SJCRH30 (cell line): ENCODE measurements around the gene GPRIN2. TPM values are rescaled to one million over a fixed set of nuclear protein-coding genes. Genes with fewer than 3 reads are reported as not detected.
"Not testable (repeated sequence)": the region's sequence is repeated elsewhere in the genome, so short reads cannot be mapped to it uniquely, and the experiment has no call there.

Experiments used
- DNase-seq, 2 experiments: peaks; one replicate each; pipeline ENCODE4 v3.0.0-alpha.2; 2015 to 2020
- H3K27ac ChIP-seq: fragments of 250-450 bp; sonication (Bioruptor Pico); 2 replicates; pipeline ENCODE4 v1.5.1; 2020; ENCODE audit warnings: mild to moderate bottlenecking, moderate library complexity
- H3K27me3 ChIP-seq: fragments of 250-450 bp; sonication (Bioruptor Pico); 2 replicates; pipeline ENCODE4 v1.5.1; 2020; ENCODE audit warnings: mild to moderate bottlenecking, moderate library complexity
- H3K36me3 ChIP-seq: fragments of 250-450 bp; sonication (Bioruptor Pico); 2 replicates; pipeline ENCODE4 v1.5.1; 2020; ENCODE audit warnings: mild to moderate bottlenecking, moderate library complexity
- H3K4me1 ChIP-seq: fragments of 250-450 bp; sonication (Bioruptor Pico); 2 replicates; pipeline ENCODE4 v1.5.1; 2020; ENCODE audit warnings: mild to moderate bottlenecking, moderate library complexity
- H3K4me3 ChIP-seq: fragments of 250-450 bp; sonication (Bioruptor Pico); 2 replicates; pipeline ENCODE4 v1.5.1; 2020; ENCODE audit warnings: mild to moderate bottlenecking, moderate library complexity
- H3K9me3 ChIP-seq: fragments of 250-450 bp; sonication (Bioruptor Pico); replicated peaks from 2 replicates; pipeline ENCODE4 v1.5.1; 2020; ENCODE audit warnings: mild to moderate bottlenecking, moderate library complexity
- total RNA-seq: library from RNA; depleted of rRNA; stranded (reverse); fragments of >200 nt; shearing (Covaris generic); gene quantifications from 2 replicates; pipeline ENCODE4 v1.2.3, GENCODE V29; 2014

The GPRIN2 gene
- total RNA-seq, 1 experiment from 2014 or later = not detected

DNA sequence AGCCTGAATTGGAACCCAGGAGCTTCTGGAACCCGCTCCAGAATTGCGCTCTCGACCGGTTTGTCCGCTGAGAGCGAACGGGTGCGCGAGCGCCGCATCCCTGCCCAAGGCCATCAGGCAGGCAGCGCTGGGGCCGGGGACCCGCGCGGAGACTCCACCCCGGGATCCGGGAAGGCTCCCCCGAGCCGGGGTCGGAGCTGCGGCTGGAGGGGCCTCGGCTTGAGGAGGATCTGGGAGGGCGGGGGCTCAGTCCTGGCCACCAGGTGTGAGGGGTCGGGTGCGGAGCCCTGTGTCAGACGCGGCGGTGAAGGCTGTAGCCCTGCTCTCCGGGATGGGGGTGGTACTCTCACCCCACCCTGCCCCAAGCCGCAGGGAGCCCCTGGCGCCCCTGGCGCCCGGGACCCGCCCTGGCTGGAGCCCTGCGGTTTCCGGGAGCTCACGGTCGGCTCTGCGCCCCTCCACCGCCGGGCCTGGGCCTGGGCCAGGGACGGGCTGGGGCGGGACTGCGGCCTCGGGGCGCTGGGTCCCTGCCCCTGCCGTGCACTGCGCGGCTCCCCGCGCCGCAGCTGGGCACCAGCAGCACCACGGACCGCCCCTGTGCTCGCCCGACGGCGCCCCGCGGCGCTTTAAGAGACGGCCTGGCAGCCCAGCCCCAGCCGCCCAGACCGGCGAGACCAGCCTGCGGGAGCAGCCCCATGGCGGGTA is 22.2 kb upstream of the GPRIN2 start, which contains the start of gene SYT15:
SYT15 (plus strand) TSS at position 655 of the 705 bp plus-strand sequence; CDS start at position 696, 41 bp downstream.
- DNase-seq, H3K27me3 ChIP-seq, H3K27ac ChIP-seq, H3K9me3 ChIP-seq, H3K4me3 ChIP-seq, H3K4me1 ChIP-seq, H3K36me3 ChIP-seq: not testable (repeated sequence)

DNA sequence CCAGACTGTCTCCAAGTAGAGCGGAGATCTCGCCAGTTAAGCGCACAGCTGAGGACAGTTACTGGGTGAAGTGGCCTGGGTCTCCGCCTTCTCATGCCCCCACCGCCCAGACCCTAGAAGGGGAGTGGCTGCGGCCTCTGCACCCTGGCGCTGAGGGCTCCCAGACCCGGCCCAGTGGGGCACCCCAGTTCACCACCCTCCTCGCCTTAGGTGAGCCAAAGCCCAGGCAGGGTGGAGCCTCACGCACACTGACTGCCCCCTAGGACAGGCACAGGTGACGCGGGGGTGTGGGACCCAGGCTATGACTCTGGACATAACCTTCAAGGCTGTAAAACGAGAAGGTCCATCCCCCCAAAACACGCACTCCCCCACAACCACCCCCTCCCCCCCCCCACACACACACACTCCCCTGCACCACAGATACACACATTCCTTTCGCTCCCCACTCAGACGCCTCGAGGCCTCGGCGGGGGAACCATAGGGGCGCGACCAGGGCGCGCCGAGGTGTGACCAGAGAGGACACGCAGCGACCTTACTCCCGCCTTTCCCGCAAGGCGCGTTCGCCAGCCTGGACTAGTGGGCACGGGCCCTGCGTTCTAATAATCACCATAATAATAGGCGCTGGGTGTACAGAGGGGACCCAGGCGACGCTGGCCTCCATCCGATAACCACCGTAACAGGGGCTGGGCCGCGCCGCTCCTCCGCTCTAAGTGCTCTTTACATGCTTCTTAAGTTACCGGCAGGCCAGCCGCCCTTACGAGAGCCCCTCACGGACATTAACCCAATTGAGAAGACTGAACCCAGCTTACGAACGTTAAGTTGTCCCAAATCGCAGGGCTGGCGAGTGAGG is 21.4 kb upstream of the GPRIN2 start:
- not testable (repeated sequence) for H3K4me3 ChIP-seq, H3K36me3 ChIP-seq, H3K27ac ChIP-seq, H3K4me1 ChIP-seq, DNase-seq, H3K27me3 ChIP-seq, H3K9me3 ChIP-seq

DNA sequence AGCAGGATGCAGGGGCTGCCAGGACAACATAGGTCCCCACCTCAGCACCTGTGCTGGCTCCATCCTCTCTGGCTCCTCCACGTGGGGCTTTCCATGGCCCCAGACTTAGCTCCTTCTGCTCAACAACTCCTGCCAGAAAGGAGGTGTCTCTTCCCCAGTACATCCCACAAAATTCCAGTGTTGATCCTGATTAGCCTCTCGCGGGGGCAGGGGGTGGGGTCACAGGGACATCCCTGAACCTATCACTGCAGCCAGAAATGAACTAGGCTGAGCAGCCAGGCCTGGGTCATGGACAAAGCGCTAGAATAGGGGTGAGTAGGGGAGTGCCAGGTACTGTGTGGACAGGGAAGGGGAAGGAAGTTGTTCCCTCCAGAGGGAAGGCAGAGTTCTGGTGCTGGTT is 17.4 kb upstream of the GPRIN2 start:
- not testable (repeated sequence) for H3K4me1 ChIP-seq, DNase-seq

DNA sequence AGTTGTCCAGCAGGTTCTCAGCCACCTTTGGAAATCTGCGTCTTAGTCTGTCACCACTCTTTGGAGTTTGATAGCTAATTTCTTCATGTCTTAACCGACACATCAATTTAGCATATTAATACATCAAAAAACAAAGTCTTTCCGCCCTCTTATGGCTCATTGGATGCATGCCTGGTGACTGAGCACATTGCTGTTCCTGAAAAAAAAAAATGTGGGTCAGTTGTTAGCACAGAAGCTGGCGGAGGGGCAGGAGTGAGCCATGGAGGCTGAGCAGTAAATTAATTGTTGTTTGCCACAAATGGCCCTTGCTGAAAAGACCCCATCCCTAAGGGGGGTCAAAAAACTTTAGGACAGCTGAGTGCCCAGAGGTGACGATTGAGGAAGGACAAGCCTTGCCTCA is 16.9 kb upstream of the GPRIN2 start:
- not testable (repeated sequence) for H3K4me3 ChIP-seq

More for the DNA sequence above, 17.4 kb upstream of the GPRIN2 start:
- not testable (repeated sequence) for H3K36me3 ChIP-seq, H3K27me3 ChIP-seq, H3K4me3 ChIP-seq, H3K9me3 ChIP-seq, H3K27ac ChIP-seq

DNA sequence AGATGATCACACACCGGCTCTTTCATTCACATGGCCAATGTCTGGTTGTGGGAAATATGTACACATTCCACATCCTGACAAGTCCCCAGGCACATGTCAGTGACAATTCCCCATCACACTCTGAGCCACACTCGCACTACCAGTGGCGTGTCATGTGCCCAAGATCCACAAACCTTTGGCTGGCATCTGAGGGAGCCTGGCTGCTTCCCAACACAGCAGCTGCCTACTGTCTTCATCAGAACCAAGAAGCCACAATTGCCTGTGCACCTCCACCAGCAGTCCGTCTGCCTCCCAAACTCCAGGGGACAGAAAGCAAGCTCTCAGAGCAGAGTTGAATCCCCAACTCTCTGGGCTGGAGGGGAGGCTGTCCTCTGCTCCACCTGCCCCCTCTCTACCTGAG is 16.3 kb upstream of the GPRIN2 start:
- not testable (repeated sequence) for H3K36me3 ChIP-seq, H3K4me3 ChIP-seq, H3K9me3 ChIP-seq, H3K27ac ChIP-seq, H3K27me3 ChIP-seq, H3K4me1 ChIP-seq, DNase-seq

More for the DNA sequence above, 16.9 kb upstream of the GPRIN2 start:
- H3K4me1 ChIP-seq, H3K36me3 ChIP-seq, DNase-seq, H3K9me3 ChIP-seq, H3K27ac ChIP-seq, H3K27me3 ChIP-seq: not testable (repeated sequence)

DNA sequence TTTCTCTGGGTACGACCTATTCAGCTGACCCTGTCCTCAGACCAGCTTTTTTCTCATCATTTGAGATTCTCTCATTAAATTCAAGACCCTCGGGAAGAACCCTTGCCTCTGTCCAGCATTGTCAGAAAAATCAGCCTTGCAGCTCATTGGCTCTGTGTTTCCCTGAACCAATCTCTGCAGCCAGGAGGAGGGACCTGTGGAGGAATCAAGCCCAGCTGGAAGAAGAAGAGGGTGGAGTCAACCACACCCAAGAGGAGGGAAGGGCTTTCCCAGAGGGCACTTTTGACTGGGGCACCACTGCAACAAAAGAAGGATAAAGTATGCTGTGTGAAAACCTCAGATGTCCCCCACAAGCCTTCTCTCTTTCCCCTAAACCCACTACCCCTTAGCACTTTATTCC is 14.2 kb upstream of the GPRIN2 start:
- DNase-seq, H3K36me3 ChIP-seq, H3K9me3 ChIP-seq, H3K27ac ChIP-seq, H3K4me3 ChIP-seq, H3K27me3 ChIP-seq, H3K4me1 ChIP-seq: not testable (repeated sequence)

- H3K9me3 ChIP-seq, H3K4me1 ChIP-seq, H3K36me3 ChIP-seq, H3K27me3 ChIP-seq, H3K4me3 ChIP-seq, DNase-seq, H3K27ac ChIP-seq: not testable (repeated sequence)
Measured at GRCh38 chr10:46567151-46567550, 10.7 kb upstream of the GPRIN2 start.

DNA sequence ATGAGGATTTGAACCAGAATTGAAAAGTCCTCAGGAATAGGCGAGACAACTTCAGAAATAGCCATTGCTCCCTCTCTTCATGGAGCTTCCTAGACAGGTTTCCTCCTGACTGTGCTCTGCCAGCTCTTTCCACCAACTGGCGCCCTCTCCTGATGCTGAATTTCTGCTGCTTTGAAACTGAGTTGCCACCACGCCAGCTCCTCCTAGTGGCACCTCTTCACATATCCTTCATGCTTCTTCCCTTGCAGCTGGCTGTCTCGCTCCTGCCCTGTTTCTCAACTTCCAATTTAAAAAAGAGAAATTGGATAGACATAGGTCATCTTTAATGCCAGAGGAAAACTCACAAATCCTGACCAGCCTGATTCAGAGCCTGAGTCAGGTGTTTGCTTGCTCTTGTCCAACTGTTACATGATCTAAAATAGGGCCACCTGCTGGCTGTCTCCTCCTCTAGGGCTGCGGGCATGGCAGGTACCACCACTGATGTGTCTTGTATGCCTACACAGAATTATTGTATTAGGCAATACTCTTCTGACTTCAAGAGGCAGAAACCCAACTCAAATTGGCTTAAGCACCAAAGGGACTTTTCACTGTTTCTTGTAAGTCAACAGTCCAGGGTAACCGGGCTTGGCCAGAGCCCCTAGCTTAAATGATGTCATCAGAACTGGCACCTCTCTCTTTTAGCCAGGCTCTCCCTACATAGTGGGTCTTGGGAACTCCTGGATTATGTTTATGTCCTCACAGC is 9.3 kb upstream of the GPRIN2 start:
- DNase-seq = peak in 1 of 2 experiments; percentile 33
- not testable (repeated sequence) for H3K36me3 ChIP-seq, H3K27me3 ChIP-seq, H3K4me3 ChIP-seq, H3K9me3 ChIP-seq, H3K27ac ChIP-seq, H3K4me1 ChIP-seq

DNA sequence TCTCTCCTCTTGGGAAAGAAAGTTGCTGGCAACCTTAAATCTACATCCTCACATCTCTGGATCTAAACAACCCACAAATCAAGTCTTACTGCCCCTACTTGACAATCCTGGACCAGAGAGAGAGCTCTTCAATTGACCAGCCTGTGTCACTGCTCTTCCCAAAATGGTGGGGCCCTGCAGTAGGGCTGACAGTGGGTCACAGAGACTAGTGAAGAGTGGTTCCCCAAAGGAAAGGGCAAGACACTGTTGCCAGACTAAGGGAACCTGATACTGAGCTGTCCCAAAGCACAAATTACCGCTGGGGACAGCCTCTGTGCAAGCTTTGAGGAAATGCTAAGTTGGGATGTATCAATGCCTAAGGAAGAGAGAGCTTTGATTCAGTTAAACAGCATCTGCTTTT is 4.5 kb upstream of the GPRIN2 start:
- no peaks in the 10 kb centered on the region for H3K36me3 ChIP-seq

DNA sequence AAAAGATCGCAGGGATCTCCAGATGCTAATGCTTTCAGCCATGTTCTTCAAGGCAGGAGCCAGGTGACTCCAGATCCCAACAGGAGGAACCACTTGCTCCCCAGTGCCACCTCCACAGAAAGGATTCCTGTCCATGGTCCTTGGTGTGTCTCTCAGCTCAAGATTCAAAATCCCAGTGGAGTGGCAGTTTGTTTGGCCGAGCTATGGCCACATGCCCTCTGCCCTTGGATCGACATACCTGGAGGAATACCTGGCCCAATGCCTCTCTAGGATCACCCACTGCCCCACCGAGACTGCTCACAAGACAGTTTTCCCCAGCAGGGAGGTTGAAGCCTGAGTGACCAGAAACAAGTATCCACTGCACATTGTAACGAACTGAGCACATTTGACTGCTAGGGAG is 3.9 kb upstream of the GPRIN2 start:
- Histone ChIP-seq H3K4me3 (no peak overlapping the region), H3K27ac (no peak overlapping the region), H3K4me1 (no peaks in the 10 kb centered on the region), H3K36me3 (no peaks in the 10 kb centered on the region), H3K9me3 (no peaks in the 10 kb centered on the region), H3K27me3 (no peaks in the 10 kb centered on the region)
- DNase-seq = no peak

More for the DNA sequence above, 4.5 kb upstream of the GPRIN2 start:
- Histone ChIP-seq H3K27ac (no peak overlapping the region), H3K27me3 (no peaks in the 10 kb centered on the region), H3K9me3 (no peaks in the 10 kb centered on the region), H3K4me1 (no peaks in the 10 kb centered on the region), H3K4me3 (no peak overlapping the region)
- DNase-seq = no peak

GRCh38 chr10:46559231-46559671 is 2.8 kb upstream of the GPRIN2 start:
- H3K27ac ChIP-seq = no peak overlapping the region

GRCh38 chr10:46558392-46559185 is 2.1 kb upstream of the GPRIN2 start:
- H3K27ac ChIP-seq = no peak overlapping the region
- H3K9me3 ChIP-seq = no peaks in the 10 kb centered on the region
- no peak for DNase-seq
- no peak overlapping the region for H3K4me3 ChIP-seq
- no peaks in the 10 kb centered on the region for H3K36me3 ChIP-seq
- H3K4me1 ChIP-seq = no peaks in the 10 kb centered on the region
- no peaks in the 10 kb centered on the region for H3K27me3 ChIP-seq

More at GRCh38 chr10:46559231-46559671, 2.8 kb upstream of the GPRIN2 start:
- Histone ChIP-seq H3K9me3 (no peaks in the 10 kb centered on the region), H3K27me3 (no peaks in the 10 kb centered on the region), H3K4me3 (no peak overlapping the region), H3K36me3 (no peaks in the 10 kb centered on the region), H3K4me1 (no peaks in the 10 kb centered on the region)
- no peak for DNase-seq

DNA sequence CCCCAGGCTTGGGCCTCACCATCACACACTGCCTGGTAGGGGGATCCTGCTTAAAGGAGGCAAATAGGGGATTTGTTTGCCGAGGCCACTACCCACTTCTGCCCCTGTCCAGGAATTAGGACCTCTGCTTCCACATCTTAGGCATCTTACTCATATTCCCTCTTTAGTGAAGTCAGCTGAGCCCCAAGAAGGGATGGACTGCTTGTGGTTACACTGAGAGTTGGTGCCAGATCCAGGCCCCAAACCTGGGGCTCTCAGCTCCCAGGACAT is 1.6 kb upstream of the GPRIN2 start:
- no peak for DNase-seq
- no peaks in the 10 kb centered on the region for H3K27me3 ChIP-seq
- H3K36me3 ChIP-seq = no peaks in the 10 kb centered on the region

DNA sequence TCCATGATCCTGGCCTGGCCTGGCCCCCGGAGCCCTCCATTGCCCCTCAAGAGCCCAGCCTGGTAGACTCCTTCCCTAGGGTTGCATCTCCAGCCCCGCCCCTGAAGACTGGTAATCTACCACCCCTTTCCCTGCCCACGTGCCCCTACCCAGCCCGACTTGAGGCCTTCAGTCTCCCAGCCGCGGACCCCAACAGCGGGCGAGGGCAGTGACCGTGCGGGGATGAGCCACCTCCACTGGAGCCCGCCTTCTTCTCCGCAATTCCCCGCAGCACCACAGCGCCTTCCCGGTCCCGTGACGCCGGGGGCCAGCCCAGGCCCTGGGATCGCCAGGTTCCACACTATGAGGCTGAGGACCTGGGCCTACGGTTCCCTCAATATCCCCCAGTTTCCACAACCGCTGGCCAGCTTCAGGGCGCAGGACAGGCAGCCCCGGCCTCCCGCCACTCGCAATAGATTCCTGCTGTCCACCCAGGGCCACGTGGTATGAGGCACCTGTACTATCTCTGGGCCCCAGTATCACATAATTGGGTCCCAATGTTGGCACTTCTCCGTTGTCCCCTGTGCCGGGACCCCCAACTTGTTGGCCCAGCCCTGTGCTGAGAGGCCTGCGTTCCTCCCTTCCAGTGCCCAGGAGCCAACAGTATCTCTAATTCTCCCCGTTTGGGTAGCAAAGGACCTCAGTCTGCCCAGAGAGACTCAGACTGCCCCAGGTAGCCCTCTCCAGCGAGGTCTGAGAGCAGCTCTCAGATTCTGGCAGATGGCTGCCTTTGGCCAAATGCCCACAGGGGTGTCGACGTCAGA is 1.1 kb upstream of the GPRIN2 start:
- no peak overlapping the region for H3K27ac ChIP-seq
- H3K27me3 ChIP-seq = no peaks in the 10 kb centered on the region
- H3K36me3 ChIP-seq = no peaks in the 10 kb centered on the region
- no peak overlapping the region for H3K4me3 ChIP-seq
- no peaks in the 10 kb centered on the region for H3K9me3 ChIP-seq
- peaks cover 2% of the 10 kb centered on the region; the same call in 1 of the 2 replicates for H3K4me1 ChIP-seq
- DNase-seq = no peak

More for the DNA sequence above, 1.6 kb upstream of the GPRIN2 start:
- no peaks in the 10 kb centered on the region for H3K9me3 ChIP-seq
- no peaks in the 10 kb centered on the region for H3K4me1 ChIP-seq
- no peak overlapping the region for H3K27ac ChIP-seq
- no peak overlapping the region for H3K4me3 ChIP-seq
